GM12878 (cell line): Measurements from ENCODE around the gene ADAMTS16. TPM values are rescaled to one million over a fixed set of nuclear protein-coding genes. Genes with fewer than 3 reads are reported as not detected.

Source experiments
- ATAC-seq: fragments of 200-7000 bp; cut with Tn5 transposase; 3 replicates; pipeline ENCODE4 v1.9.1; 2020; ENCODE audit warnings: mild to moderate bottlenecking, moderate library complexity
- BruUV-seq: library from RNA; stranded (reverse); fragments of 400-500 nt; replicated peaks from 2 replicates; lab custom pipeline; 2021; lab: Mats Ljungman, UMichigan
- CTCF ChIA-PET: fragments of 300-600 bp; sonication (Branson Sonifier 250); formaldehyde crosslinking; extraction: SDS; loops from one replicate; lab custom pipeline; 2021; ENCODE audit warnings: inconsistent platforms; lab: Yijun Ruan, JAX
- POLR2A ChIA-PET: fragments of 350-600 bp; formaldehyde crosslinking; extraction: SDS; loops from one replicate; lab custom pipeline; 2021; ENCODE audit warnings: inconsistent platforms; lab: Charles Lee
- RAD21 ChIA-PET: fragments of 300-600 bp; sonication (Branson Sonifier 250); formaldehyde crosslinking; loops from one replicate; lab custom pipeline; 2023; ENCODE audit warnings: antibody characterized with exemption; ENCODE audit not compliant: unreplicated experiment; lab: Charles Lee
- SMC1A ChIA-PET: fragments of 300-600 bp; sonication (Branson Sonifier 250); formaldehyde crosslinking; loops from one replicate; lab custom pipeline; 2023; ENCODE audit not compliant: unreplicated experiment, uncharacterized antibody; lab: Charles Lee
- DNase-seq: peaks from one replicate; pipeline ENCODE4 v3.0.0-alpha.2; 2011; ENCODE audit warnings: low read depth, low spot score
- FAIRE-seq: peaks from 3 replicates; lab custom pipeline; 2011; peaks lifted over from hg19 to GRCh38; lab: Jason Lieb, UNC
- H2AFZ ChIP-seq: 2 replicates; pipeline ENCODE4 v1.6.0; 2011; ENCODE audit warnings: low read depth, low read length, control low read depth; ENCODE audit not compliant: control insufficient read depth
- H3K27ac ChIP-seq: 2 replicates; pipeline ENCODE4 v1.5.1; 2011; ENCODE audit warnings: control low read depth; ENCODE audit not compliant: control insufficient read depth, insufficient read depth
- H3K27me3 ChIP-seq, 2 experiments: replicated peaks in 1 of 2; 2 replicates each; pipeline versions ENCODE4 v1.6.0 to v1.6.1; 2011; ENCODE audit warnings: low read length in 1 of 2; ENCODE audit not compliant: control insufficient read depth in 2 of 2, insufficient read depth in 2 of 2
- H3K36me3 ChIP-seq, 2 experiments: 2 replicates each; pipeline ENCODE4 v1.5.1; 2011; ENCODE audit warnings: low read length in 1 of 2; ENCODE audit not compliant: control insufficient read depth in 2 of 2, insufficient read depth in 2 of 2
- H3K4me1 ChIP-seq: 2 replicates; pipeline ENCODE4 v1.6.1; 2011; ENCODE audit warnings: mild to moderate bottlenecking, low read length, moderate library complexity, mixed read lengths; ENCODE audit not compliant: control insufficient read depth, insufficient read depth
- H3K4me2 ChIP-seq: 2 replicates; pipeline ENCODE4 v1.6.0; 2011; ENCODE audit warnings: control low read depth; ENCODE audit not compliant: control insufficient read depth, insufficient read depth
- H3K4me3 ChIP-seq: fragments of 200-600 bp; sonication (generic); 2 replicates; pipeline ENCODE4 v1.5.1; 2016
- H3K79me2 ChIP-seq: 2 replicates; pipeline ENCODE4 v1.6.0; 2011; ENCODE audit warnings: low read length; ENCODE audit not compliant: control insufficient read depth, insufficient read depth
- H3K9ac ChIP-seq: 2 replicates; pipeline ENCODE4 v1.8.0; 2011; ENCODE audit warnings: low read length, control low read depth, mixed read lengths; ENCODE audit not compliant: control insufficient read depth, insufficient read depth
- H3K9me3 ChIP-seq: replicated peaks from 3 replicates; pipeline ENCODE4 v1.5.1; 2011; ENCODE audit warnings: mild to moderate bottlenecking, low read length; ENCODE audit not compliant: control insufficient read depth, insufficient read depth
- H4K20me1 ChIP-seq: 2 replicates; pipeline ENCODE4 v1.6.0; 2011; ENCODE audit not compliant: control insufficient read depth, insufficient read depth
- BHLHE40 ChIP-seq, 2 experiments: fragments of 450-650 bp in 1 of 2; IDR thresholded peaks; 2 replicates each; pipeline ENCODE4 v1.6.1; 2011 to 2017; ENCODE audit warnings: low read depth in 2 of 2, borderline replicate concordance in 1 of 2, improper control_type of control experiment in 1 of 2, low read length in 1 of 2, mild to moderate bottlenecking in 1 of 2
- CBX3 ChIP-seq: fragments of 200-600 bp; sonication (generic); IDR thresholded peaks from 2 replicates; pipeline ENCODE4 v1.6.1; 2016; ENCODE audit warnings: low read depth, borderline replicate concordance
- ETV6 ChIP-seq, 2 experiments: fragments of 450-650 bp in 1 of 2; IDR thresholded peaks in 1 of 2; conservative IDR thresholded peaks in 1 of 2; 2 replicates each; pipeline ENCODE4 v1.6.1; 2014; ENCODE audit warnings: antibody characterized with exemption in 1 of 2, borderline replicate concordance in 1 of 2, low read depth in 1 of 2, mild to moderate bottlenecking in 1 of 2, moderate library complexity in 1 of 2
- FOS ChIP-seq: IDR thresholded peaks from 3 replicates; pipeline ENCODE4 v1.6.1; 2011; ENCODE audit warnings: borderline replicate concordance; ENCODE audit not compliant: insufficient read length; ENCODE audit errors: extremely low read depth
- KLF5 ChIP-seq: fragments of 450-650 bp; IDR thresholded peaks from 2 replicates; pipeline ENCODE4 v1.6.1; 2014; ENCODE audit warnings: mild to moderate bottlenecking; ENCODE audit not compliant: partially characterized antibody
- MTA2 ChIP-seq: fragments of 450-650 bp; IDR thresholded peaks from 2 replicates; pipeline ENCODE4 v1.6.1; 2016; ENCODE audit warnings: low read depth, mild to moderate bottlenecking, moderate library complexity
- POLR2AphosphoS5 ChIP-seq: IDR thresholded peaks from 2 replicates; pipeline ENCODE4 v1.6.1; 2011; ENCODE audit warnings: mild to moderate bottlenecking, low read length, inconsistent platforms
- RELA ChIP-seq: fragments of 450-650 bp; IDR thresholded peaks from 2 replicates; pipeline ENCODE4 v1.8.0; 2014; ENCODE audit warnings: borderline replicate concordance; ENCODE audit not compliant: partially characterized antibody
- SMARCA5 ChIP-seq: fragments of 450-650 bp; IDR thresholded peaks from 2 replicates; pipeline ENCODE4 v1.6.1; 2017; ENCODE audit warnings: mild to moderate bottlenecking
- SUZ12 ChIP-seq: fragments of 200-600 bp; sonication (generic); IDR thresholded peaks from one replicate; pipeline ENCODE4 v1.6.1; 2018; ENCODE audit warnings: antibody characterized with exemption, mild to moderate bottlenecking; ENCODE audit not compliant: unreplicated experiment
- TBL1XR1 ChIP-seq: IDR thresholded peaks from 2 replicates; pipeline ENCODE4 v1.6.1; 2012; ENCODE audit warnings: low read depth, low read length, improper control_type of control experiment
- ZNF622 ChIP-seq: fragments of 450-650 bp; IDR thresholded peaks from 2 replicates; pipeline ENCODE4 v1.6.1; 2017; ENCODE audit warnings: mild to moderate bottlenecking, inconsistent platforms
- whole genome bisulfite sequencing: methylation state at CpG from one replicate; pipeline ENCODE4 v1.1.6; 2016; ENCODE audit warnings: low lambda C conversion rate; ENCODE audit not compliant: insufficient replicate concordance, insufficient coverage; ENCODE audit errors: missing lambda C conversion rate; 5-methylcytosine and 5-hydroxymethylcytosine counted together
- in situ Hi-C: fragments of 300-500 bp; cut with MboI; formaldehyde crosslinking; loops from 9 replicates; pipeline ENCODE4 v1.14.3; 2018; ENCODE audit warnings: mixed read lengths
- intact Hi-C: fragments of 100-400 bp; cut with micrococcal nuclease; formaldehyde crosslinking; loops from one replicate; pipeline ENCODE4 v1.14.2; 2022; ENCODE audit not compliant: unreplicated experiment
- polyA plus RNA-seq, 11 experiments: library from polyadenylated mRNA; depleted of rRNA in 4 of 11; unstranded in 6 of 11; stranded (reverse) in 5 of 11; fragments of >200 nt; fragmentation: Nextera tagmentation in 4 of 11; fragmentation: Illumina TruSeq in 1 of 11; extraction: Ambion mirVana in 4 of 11; extraction: Trizol in 1 of 11; gene quantifications; 1 replicate in 1 of 11; 2 replicates in 10 of 11; pipeline versions ENCODE4 v1.2.1 to v1.2.3, GENCODE V29; 2011 to 2016; ENCODE audit warnings: inconsistent platforms in 2 of 11, missing spikeins in 2 of 11, low read depth in 1 of 11
- total RNA-seq, 4 experiments: library from RNA; depleted of rRNA in 3 of 4; stranded (reverse); fragments of >200 nt in 3 of 4; fragmentation: Illumina TruSeq in 1 of 4; extraction: Trizol in 1 of 4; gene quantifications; 2 replicates each; pipeline versions ENCODE4 v1.2.1 to v1.2.3, GENCODE V29; 2013 to 2021
- TF ChIP-seq, protein P1 (sequence below): fragments of 450-650 bp; IDR thresholded peaks from 2 replicates; pipeline ENCODE4 v1.6.1; 2017; ENCODE audit warnings: mild to moderate bottlenecking
- TF ChIP-seq, protein P2 (sequence below): fragments of 150-350 bp; IDR thresholded peaks from 2 replicates; pipeline ENCODE4 v1.6.1; 2014; ENCODE audit warnings: mild to moderate bottlenecking, low read depth, low read length
- TF ChIP-seq, protein P3 (sequence below): fragments of 450-650 bp; IDR thresholded peaks from 2 replicates; pipeline ENCODE4 v1.6.1; 2014; ENCODE audit warnings: mild to moderate bottlenecking
- TF ChIP-seq, protein P4 (sequence below): fragments of 450-650 bp; IDR thresholded peaks from 2 replicates; pipeline ENCODE4 v1.6.1; 2017; ENCODE audit warnings: mild to moderate bottlenecking, low read depth, inconsistent platforms; ENCODE audit not compliant: poor library complexity, severe bottlenecking

The ADAMTS16 gene
- total and polyA plus RNA-seq, 10 of the 15 experiments (the other 5 are each of a cell fraction or from before 2014, with no cell fraction given) = 0.04 TPM; not detected in 9

DNA sequence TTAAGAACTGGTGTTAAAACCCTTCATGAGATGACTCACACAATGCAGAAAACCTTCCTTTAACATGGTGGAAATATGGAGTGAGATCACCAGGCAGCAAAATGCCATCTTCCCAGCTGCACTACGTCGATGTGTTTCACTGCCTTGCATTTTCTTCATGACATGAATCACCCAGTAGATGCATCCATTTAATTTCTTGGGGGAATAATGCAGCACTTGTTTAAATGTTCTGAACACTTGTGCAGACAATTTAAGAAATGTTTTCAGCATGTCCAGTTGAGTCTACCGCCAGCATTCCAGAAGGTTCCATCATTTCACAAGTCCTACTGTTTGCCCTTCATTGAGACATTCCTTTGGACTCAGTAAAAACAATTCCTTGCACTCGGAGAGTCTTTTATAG, 81.6 kb downstream of the ADAMTS16 start:
- H3K79me2 ChIP-seq = no peaks in the 10 kb centered on the region
- no peak for FAIRE-seq
- RAD21 ChIA-PET = no interaction called here

More for the DNA sequence above, 81.6 kb downstream of the ADAMTS16 start:
- CTCF ChIA-PET = no interaction called here
- H3K36me3 ChIP-seq = no peaks in the 10 kb centered on the region
- intact Hi-C loops (no loop called here), in situ Hi-C loops (no loop called here)
- ATAC-seq = no peak
- no peak overlapping the region for H2AFZ ChIP-seq
- H3K4me3 ChIP-seq = no peak overlapping the region
- H3K27me3 ChIP-seq = no peaks in the 10 kb centered on the region
- H3K9me3 ChIP-seq = no peaks in the 10 kb centered on the region
- TF ChIP-seq, protein P1, sequence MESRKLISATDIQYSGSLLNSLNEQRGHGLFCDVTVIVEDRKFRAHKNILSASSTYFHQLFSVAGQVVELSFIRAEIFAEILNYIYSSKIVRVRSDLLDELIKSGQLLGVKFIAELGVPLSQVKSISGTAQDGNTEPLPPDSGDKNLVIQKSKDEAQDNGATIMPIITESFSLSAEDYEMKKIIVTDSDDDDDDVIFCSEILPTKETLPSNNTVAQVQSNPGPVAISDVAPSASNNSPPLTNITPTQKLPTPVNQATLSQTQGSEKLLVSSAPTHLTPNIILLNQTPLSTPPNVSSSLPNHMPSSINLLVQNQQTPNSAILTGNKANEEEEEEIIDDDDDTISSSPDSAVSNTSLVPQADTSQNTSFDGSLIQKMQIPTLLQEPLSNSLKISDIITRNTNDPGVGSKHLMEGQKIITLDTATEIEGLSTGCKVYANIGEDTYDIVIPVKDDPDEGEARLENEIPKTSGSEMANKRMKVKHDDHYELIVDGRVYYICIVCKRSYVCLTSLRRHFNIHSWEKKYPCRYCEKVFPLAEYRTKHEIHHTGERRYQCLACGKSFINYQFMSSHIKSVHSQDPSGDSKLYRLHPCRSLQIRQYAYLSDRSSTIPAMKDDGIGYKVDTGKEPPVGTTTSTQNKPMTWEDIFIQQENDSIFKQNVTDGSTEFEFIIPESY = no peak
- no peak for TF ChIP-seq MTA2
- TF ChIP-seq FOS = no peak
- TF ChIP-seq RELA = no peak
- no peak for TF ChIP-seq CBX3
- no peak for TF ChIP-seq ETV6 (conservative IDR thresholded peaks at IDR 0.05 in 1 of 2, IDR thresholded peaks at IDR 0.05 in 1 of 2; ENCODE audit: borderline replicate concordance in 1 of 2, low read depth in 1 of 2)
- TF ChIP-seq, protein P2, sequence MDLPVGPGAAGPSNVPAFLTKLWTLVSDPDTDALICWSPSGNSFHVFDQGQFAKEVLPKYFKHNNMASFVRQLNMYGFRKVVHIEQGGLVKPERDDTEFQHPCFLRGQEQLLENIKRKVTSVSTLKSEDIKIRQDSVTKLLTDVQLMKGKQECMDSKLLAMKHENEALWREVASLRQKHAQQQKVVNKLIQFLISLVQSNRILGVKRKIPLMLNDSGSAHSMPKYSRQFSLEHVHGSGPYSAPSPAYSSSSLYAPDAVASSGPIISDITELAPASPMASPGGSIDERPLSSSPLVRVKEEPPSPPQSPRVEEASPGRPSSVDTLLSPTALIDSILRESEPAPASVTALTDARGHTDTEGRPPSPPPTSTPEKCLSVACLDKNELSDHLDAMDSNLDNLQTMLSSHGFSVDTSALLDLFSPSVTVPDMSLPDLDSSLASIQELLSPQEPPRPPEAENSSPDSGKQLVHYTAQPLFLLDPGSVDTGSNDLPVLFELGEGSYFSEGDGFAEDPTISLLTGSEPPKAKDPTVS = no peak
- no peak for TF ChIP-seq KLF5
- TF ChIP-seq SMARCA5 = no peak
- no peak for TF ChIP-seq SUZ12
- TF ChIP-seq, protein P3, sequence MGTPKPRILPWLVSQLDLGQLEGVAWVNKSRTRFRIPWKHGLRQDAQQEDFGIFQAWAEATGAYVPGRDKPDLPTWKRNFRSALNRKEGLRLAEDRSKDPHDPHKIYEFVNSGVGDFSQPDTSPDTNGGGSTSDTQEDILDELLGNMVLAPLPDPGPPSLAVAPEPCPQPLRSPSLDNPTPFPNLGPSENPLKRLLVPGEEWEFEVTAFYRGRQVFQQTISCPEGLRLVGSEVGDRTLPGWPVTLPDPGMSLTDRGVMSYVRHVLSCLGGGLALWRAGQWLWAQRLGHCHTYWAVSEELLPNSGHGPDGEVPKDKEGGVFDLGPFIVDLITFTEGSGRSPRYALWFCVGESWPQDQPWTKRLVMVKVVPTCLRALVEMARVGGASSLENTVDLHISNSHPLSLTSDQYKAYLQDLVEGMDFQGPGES = no peak
- TF ChIP-seq, protein P4, sequence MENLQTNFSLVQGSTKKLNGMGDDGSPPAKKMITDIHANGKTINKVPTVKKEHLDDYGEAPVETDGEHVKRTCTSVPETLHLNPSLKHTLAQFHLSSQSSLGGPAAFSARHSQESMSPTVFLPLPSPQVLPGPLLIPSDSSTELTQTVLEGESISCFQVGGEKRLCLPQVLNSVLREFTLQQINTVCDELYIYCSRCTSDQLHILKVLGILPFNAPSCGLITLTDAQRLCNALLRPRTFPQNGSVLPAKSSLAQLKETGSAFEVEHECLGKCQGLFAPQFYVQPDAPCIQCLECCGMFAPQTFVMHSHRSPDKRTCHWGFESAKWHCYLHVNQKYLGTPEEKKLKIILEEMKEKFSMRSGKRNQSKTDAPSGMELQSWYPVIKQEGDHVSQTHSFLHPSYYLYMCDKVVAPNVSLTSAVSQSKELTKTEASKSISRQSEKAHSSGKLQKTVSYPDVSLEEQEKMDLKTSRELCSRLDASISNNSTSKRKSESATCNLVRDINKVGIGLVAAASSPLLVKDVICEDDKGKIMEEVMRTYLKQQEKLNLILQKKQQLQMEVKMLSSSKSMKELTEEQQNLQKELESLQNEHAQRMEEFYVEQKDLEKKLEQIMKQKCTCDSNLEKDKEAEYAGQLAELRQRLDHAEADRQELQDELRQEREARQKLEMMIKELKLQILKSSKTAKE = no peak
- TF ChIP-seq BHLHE40 (IDR thresholded peaks at IDR 0.05; ENCODE audit: borderline replicate concordance in 1 of 2, low read depth in 2 of 2, low read length in 1 of 2) = no peak
- TF ChIP-seq ZNF622 = no peak
- TF ChIP-seq POLR2AphosphoS5 = no peak
- TF ChIP-seq TBL1XR1 = no peak
- no peaks in the 10 kb centered on the region for H3K4me1 ChIP-seq
- H4K20me1 ChIP-seq = no peaks in the 10 kb centered on the region
- BruUV-seq = no TSS peak
- WGBS = 20% methylated on average over 4 of the region's 4 CpGs
- no peak overlapping the region for H3K4me2 ChIP-seq
- SMC1A ChIA-PET = no interaction called here
- POLR2A ChIA-PET = no interaction called here
- DNase-seq = no peak
- H3K9ac ChIP-seq = no peak overlapping the region
- no peak overlapping the region for H3K27ac ChIP-seq
